NCI-H345 (cell line): ENCODE measurements around the gene BARX1.
"Not testable (repeated sequence)": the region's sequence is repeated elsewhere in the genome, so short reads cannot be mapped to it uniquely, and the experiment has no call there.

Experiments used
- DNase-seq: peaks from one replicate; lab custom pipeline; 2025; lab: John Stamatoyannopoulos, UW

Gene BARX1, protein sequence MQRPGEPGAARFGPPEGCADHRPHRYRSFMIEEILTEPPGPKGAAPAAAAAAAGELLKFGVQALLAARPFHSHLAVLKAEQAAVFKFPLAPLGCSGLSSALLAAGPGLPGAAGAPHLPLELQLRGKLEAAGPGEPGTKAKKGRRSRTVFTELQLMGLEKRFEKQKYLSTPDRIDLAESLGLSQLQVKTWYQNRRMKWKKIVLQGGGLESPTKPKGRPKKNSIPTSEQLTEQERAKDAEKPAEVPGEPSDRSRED

DNA sequence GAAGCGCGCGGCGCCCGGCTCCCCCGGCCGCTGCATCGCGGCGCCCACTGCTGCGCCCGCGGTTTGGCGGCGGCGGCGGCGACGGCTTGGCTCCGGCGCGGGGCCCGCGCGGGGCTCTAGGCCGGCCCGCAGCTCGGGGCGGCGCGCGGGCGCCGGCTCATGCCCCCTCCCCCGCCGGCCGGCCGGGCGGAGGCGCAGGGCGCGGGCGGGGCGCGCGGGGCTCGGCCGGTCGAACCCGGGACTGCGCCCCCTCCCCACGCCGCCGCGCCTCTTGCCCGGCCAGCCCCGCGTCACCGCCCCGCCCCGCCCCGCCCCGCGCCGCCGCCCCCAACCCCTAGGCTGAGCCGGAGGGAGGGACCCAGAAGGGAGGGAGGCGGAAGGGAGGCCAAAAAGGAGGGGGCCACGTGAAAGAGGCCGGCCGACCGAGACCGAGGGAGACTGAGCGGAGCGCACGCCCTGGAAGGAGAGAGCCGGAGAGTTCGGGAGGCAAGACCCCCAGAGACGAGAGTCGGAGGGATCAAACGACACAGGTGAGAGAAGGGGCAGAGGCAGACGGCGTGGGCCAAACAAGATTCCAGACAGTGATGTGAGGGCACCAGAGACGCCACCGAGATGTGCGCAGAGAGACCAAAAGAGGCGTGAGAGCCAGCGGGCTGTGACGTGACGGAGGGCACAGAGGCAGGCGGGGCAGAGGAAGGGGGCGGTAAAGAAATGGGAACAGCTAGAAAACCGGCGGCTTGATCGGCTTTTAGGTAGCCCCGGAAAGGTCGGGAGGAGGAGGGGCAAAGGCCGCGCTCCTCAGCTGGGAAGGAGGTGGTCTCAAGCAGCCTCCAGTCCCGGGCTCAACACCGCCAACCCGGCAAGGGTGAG lies at the start of gene BARX1:
TSS of gene BARX1 (minus strand) at position 245 of the 870 bp plus-strand sequence. CDS start at position 36, 209 bp downstream.
- peak; percentile 66 for DNase-seq

DNA sequence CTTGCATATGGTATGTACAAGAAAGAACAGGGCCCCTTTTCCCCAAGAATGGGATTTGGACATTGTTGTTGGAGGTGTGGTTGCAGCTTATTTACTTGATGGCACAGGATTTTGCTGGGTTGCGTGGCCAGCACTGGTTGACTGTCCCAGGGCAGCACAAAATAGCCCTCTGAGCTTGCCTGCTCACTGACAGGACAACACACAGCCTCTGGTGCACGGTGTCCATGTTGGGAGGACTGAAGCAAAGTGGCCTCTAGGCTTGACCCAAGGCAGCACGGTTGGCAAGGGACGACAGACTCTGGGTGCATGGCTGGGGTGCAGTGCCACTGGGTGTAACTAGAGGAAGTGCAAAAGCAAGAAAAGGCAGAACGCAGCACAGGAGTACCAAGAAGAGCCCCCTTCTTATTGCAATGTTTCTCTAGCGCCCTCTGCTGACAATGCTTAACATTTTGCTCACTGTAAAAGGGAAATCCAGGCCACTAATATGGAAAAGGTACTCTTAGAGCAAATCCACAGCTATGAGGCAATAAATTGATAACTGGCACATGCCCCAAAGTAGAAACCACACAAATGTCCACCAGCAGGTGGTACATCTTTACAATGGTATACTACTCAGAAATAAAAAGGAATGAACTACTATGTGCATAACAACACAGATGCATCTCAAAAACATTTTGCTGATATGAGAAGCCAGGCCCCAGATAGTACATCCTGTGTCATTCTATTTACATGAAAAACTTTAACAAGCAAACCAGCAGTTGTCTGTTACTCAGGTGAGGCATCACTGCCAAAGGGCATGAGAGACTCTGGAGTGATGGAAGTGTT lies 47.4 kb upstream of the BARX1 start:
- peak; percentile 56 for DNase-seq

DNA sequence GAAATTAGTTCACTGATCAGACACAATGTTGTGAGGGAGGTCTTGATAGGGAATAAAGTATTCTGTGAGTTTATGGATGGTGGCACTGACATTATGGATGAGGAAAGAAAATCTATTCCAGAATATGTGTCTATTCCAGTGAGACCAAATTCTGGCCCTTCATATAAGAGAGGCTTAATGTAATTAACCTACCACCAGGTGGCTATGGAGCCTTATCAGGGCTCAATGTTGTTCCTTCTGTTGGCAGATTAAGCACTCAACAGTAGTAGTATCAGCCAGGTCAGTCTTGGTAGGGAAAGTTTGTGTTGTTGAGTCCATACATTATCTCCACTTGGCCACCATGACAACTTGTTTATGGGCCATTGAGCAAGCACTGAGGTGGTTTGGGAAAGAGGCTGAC lies 41.7 kb upstream of the BARX1 start:
- no peak for DNase-seq

DNA sequence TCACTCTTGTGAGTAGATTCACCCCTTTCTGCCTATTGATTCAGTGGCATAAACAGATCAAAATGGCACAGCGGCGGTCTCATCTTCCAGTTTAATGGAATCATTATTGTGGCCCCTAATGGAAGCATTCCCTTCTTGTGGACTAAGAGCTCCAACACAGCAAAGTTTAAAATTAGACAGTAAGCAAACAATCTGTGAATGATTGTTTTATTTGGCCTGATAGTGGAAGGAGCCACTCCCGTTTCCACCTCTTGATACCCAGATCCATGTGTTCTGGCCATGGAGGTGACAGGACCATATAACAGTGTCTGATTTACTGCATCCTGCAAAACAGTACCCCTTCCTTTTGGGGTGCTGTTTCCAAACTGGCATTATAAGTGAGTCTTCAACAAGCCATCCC lies 41.2 kb upstream of the BARX1 start:
- no peak for DNase-seq

DNA sequence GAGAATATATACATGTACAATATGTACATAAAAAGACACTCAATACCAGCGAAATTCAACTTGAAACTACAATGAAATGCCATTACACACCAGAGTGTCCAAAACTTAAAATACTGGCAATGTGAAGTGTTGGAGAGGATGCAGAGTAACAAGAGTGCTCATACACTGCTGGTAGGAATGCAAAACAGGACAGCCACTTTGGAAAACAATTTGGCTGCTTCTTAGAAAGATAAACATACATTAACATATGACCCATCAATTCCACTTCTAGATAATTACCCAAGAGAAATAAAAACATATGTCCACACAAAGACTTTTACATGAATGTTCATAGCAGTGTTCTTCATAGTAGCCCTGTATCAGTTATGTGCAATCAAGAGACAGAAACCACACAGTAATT lies 39.4 kb upstream of the BARX1 start:
- DNase-seq = no peak

DNA sequence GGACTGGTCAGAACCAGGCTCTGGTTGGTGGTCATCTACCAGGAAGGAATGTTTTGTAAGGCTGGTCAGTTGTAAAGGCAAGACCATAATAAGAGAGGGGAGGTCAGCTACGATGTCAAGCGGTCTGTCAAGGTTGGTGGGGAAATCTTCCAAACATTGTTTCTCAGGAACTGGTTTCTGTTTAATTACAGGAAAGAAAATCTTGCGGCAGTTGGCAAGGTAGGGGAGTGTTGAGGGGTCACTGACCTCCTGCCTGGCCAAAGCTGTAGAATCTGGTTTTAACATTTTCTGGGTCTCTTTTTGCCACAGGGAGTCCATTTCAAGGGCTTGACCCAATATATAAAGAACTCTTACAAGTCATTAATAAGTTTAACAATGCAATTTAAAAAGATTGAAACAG lies 39.0 kb upstream of the BARX1 start:
- no peak for DNase-seq

DNA sequence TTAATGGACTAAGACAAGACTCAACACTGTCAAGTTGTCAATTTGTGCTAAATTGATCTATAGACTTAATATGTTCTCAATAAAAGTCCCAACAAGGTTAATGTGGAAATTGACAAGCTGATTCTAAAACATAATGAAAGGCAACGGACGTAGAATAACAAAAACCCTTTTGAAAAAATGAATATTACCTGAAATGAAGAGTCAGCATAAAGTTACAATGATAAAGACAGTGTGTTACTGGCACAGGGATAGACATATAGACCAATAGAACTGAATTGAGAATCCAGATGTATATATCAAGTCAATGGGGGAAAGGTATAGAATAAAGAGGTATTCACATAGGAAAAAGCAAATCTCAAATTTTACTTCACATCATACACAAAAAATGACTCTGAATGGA lies 37.7 kb upstream of the BARX1 start:
- DNase-seq = no peak

DNA sequence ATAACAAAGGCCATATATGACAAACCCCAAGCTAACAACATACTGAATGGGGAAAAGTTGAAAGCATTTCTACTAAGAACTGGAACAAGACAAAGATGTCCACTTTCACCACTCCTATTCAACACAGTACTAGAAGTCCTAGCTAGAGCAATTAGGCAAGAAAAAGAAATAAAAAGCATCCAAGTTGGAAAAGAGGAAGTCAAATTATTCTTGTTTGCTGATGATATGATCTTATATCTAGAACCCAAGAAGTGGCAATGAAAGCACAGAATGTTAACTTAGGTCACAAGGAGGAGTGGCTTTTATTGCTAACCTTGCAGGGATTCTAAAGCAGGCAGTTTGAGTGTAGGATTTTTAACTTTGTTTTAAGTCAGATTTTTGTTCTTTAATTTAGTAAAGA lies 35.3 kb upstream of the BARX1 start:
- DNase-seq = no peak

DNA sequence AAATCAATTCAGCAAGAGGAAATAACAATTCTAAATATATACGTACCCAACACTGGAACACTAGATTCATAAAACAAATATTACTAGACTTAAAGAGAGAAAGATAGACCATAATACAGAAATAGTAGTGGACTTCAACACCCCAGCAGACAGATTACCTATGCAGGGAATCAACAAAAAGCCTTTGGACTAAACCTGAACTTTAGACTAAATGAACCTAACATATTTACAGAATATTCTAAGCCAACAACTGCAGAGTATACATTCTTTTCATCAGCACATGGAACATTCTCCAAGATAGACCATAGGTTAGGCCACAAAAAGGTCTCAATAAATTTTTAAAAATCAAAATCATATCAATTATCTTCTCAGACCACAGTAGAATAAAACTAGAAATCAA lies 32.9 kb upstream of the BARX1 start:
- no peak for DNase-seq

DNA sequence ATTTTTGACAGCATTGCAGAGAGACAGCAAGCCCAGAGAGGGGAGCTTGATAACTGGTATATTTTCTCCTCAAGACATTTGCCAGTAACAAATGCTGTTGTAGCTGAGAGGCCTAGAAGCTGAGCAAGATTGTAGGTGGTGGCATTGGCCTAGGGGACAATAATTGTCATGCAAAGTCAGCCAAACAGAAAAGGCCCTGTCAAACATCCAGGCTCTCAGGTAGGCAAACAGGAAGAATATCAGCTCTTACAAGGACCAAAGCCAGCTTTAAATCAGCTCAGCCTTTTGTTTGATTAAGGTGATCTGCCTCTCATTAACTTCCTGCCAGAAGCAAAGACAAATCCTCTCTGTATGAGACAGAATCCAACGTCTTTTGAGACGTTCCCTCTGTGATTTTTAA lies 29.7 kb upstream of the BARX1 start:
- DNase-seq = no peak

DNA sequence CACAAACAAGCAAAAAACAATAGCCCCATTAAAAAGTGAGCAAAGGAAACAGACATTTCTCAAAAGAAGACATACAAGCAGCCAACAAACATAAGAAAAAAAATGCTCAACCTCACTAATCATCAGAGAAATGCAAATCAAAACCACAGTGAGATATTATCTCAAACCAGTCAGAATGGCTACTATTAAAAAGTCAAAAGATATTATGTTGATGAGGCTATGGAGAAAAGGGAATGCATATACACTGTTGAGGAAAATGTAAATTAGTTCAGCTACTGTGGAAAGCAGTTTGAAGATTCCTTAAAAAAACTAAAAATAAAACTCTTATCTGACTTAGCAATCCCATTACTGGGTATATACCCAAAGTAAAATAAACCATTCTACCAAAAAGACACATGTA lies 28.7 kb upstream of the BARX1 start:
- no peak for DNase-seq

DNA sequence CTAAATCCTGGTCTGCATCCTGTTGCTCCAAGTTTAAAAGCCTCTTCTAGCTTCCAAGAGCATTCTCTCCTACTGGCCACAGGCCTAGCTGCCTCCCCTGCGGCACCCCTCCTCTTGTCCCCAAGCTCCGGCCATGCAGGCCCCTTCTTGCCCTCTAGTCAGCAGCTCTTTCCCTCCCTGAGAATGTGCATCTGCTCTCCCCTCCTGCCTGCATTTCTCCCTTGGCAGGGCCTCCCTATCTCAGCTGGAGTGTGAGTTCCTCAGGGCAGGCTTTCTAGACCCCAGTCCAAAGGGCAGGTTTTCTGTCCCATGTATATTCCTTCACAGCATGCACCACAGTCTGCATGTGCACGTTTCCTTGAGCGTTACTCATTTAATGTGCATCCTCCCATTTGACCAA lies 24.6 kb upstream of the BARX1 start:
- no peak for DNase-seq

DNA sequence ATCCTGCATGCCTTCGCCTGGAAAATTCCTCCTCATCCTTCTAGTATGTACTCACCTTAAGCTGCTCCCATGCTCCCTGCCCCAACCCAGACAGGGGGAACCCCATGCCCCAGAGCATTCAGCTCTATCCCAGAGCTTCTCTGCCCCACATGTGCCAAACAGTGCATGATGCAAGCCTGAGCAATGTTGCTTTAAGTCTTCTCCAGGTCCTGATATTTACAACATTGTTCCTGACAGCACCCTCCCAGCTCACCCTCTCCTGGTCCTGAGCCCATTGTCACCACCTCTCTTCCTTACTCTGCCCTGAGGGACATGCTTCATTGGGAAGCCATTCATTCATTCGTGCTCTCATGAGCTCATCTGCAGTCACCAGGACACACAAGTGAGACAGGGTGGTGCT lies 23.4 kb upstream of the BARX1 start:
- DNase-seq = peak; percentile 62

DNA sequence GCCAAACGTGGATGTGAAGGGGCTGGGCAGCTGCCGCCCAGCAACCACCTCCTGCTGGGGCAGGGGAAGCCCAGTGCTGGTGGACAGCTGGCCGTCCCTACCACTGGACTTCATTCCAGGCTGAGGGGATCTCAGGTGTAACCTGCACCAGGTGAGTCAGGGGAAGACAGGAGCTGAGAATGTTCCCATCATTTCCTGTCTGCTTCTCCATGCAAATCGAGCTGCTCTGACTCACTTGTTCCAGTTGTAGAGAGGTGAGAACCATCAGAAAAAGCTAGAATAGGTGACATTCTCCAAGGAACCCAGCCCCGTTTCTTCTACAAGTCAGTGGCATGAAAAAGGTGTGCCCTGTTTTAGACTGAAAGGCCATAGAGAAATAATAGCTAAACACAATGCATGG lies 21.8 kb upstream of the BARX1 start:
- DNase-seq = no peak

DNA sequence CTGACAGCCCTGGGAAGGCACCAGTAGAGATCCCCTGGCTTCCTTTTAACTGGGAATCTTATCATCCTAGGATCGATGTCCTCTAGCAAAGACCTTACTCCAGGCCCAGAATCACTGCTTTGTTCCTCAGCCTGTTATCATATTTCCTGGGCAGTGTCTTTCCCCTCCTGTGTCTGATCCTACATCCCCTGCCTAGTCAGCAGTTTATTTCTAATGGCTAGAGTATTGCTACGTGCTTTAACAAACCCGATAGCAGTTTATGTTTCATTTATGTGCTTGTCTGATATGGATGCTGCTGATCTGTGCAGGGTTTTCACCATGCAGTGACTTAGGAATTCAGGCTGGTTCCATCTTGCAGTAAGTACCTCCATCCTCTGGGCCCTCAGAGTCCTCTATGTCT lies 20.9 kb upstream of the BARX1 start:
- no peak for DNase-seq

DNA sequence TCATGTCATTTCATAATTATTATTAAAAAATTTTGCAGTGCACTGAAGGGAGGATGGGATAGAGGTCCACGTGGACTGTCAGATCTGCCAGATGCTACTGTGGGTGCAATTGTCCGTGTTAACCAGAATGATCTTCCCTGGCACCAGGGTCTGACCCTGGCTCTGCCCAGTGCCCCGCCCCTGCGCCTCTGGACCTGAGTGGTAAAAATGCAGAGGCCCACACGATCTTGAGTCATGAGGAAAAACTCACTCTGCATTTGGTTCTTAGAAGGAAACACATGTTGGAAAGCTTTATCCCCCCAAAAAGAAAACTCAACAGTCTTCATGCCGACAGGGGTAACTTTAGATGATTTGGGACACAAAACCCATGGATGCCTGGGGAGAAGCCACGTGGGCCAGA lies 20.1 kb upstream of the BARX1 start:
- no peak for DNase-seq

DNA sequence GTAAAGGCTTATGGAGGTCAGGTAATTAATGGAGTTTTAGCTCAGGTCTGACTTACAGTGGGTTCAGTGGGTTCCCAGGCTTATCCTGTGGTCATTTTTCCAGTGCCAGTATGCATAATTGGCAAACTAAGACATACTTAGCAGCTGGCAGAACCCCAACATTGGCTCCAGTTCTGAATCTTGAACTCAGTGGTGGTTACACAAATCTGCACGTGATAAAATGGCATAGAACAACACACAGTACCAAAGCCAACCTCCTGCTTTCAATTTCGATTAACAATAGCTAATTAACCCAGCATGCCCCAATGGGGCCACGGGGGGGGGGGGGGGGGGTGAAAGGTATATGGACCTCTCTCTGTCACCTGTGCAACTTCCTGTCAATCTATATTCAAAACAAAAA lies 19.0 kb upstream of the BARX1 start:
- no peak for DNase-seq

DNA sequence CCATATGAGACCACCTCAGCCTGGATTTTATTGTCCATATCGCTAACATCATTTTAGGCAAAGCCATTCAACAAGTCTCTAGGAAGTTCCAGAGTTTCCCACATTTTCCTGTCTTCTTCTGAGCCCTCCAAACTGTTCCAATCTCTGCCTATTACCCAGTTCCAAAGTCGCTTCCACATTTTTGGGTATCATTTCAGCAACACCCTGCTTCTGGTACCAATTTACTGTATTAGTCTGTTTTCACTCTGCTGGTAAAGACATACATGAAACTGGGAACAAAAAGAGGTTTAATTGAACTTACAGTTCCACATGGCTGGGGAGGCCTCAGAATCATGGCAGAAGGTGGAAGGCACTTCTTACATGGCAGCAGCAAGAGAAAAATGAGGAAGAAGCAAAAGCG lies 17.5 kb upstream of the BARX1 start:
- DNase-seq = not testable (repeated sequence)

DNA sequence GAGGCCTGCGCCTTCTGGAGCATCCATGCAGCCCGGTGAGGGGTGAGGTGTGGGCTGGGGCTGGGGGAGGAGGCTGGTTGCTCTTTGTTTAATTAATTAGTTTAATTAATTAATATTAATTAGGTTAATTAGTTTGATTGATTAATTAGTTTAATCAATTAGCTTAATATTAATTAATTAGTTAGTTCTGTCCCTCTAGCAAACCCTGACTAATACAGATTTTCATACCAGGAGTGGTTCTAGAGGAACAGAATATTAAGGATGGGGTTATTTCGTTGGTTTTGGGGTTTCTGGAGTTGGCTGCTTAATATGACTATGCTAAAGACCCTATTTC lies 14.1 kb upstream of the BARX1 start:
- DNase-seq = no peak

DNA sequence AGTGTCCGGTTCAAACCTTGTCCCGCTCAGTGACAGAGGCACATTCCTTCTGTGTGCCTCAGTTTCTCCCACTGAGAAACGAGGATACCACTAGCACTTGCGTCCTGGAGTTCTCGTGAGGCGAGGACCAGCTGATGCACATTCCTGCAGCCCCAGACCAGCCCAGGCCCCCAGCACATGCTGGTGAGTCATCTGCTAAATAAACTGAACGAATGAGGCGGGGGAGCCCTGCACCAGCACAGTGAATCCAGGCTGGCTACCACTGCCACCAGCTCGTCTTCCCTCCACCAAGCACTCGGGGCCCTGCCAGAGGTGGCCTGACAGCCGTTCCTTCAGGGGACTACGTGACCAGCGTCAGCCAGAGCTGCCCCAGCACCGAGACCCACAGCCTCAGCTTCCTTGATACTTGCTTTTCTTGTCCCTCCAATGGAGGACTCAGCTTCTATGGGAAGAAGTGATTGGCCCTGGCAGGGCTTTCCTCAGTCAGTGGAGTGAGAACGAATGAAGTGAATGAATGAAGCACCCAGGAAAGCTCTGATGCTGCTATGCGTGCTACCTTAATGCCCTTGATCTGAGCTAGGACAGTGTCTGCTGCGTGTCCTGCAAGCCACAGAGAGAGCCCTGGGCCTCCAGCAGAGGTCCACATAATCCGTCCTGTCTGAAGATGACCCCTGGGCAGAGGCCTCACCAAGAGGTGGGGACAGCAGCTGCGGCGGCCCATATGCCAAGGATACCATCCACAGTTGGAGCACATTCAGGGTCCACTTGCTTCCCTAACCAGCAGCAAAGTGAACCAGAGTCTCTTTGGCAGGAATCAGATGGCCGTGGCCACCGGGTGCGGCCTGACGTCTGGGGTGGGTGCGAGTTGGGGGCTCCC lies 13.5 kb upstream of the BARX1 start:
- DNase-seq = no peak

DNA sequence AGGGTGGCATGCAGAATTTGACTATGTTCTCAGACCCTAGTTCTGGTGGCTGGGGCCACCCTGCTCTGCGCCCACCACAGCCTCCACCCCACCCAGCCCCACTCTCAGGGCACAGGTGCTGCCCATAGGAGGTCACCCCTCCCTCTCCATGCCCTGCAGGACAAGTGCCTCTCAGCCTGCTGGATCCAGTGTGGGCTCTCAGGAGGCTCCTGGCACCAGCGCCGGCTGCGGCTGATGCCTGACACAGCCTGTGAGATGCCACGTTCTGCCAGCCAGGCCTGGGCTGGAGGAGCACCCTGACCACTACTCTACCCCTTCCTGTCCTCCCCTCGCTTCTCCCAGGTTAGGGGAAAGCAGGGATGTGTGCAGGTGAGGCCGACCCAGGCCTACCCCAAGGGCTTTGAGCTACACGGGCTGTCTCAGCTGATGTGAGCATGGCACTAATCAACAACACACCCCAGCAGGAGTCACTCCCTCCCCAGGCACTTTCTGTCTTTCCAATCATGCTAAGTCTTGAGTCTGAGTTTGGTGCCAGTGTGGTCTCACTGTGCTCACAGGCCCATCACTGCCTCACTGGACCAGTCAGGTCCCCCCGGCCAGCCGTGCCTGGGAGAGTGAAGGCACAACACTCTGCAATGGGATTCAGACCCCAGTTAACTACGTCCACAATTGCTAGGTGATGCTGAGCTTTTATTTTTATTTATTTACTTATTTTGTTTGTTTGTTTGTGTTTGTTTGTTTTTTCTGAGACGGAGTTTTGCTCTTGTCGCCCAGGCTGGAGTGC lies 12.1 kb upstream of the BARX1 start:
- DNase-seq = no peak
